A673 (cell line): Measurements from ENCODE around the gene JHY. TPM values are rescaled to one million over a fixed set of nuclear protein-coding genes. Genes with fewer than 3 reads are reported as not detected.

Experiments used
- BruUV-seq: library from RNA; stranded (reverse); fragments of 400-500 nt; replicated peaks from 2 replicates; lab custom pipeline; 2021; lab: Mats Ljungman, UMichigan
- CTCF ChIA-PET: fragments of 300-600 bp; sonication (Branson Sonifier 250); formaldehyde crosslinking; loops from one replicate; lab custom pipeline; 2022; ENCODE audit warnings: antibody characterized with exemption; lab: Charles Lee
- POLR2A ChIA-PET: fragments of 300-600 bp; sonication (Branson Sonifier 250); formaldehyde crosslinking; loops from one replicate; lab custom pipeline; 2022; ENCODE audit warnings: antibody characterized with exemption; ENCODE audit not compliant: low non-redundant PET; lab: Charles Lee
- DNase-seq: peaks from one replicate; pipeline ENCODE4 v3.0.0-alpha.2; 2015; ENCODE audit warnings: low spot score
- H3K27ac ChIP-seq: fragments of 200-600 bp; sonication (generic); 2 replicates; pipeline ENCODE4 v1.5.1; 2016; ENCODE audit warnings: mixed run types, low read depth, mild to moderate bottlenecking, mixed read lengths, antibody characterized with exemption, low read length; ENCODE audit not compliant: poor library complexity, severe bottlenecking
- H3K27me3 ChIP-seq: fragments of 200-600 bp; sonication (generic); replicated peaks from 2 replicates; pipeline ENCODE4 v1.6.1; 2017; ENCODE audit warnings: mixed run types, low read depth, mild to moderate bottlenecking, mixed read lengths, antibody characterized with exemption, low read length; ENCODE audit not compliant: insufficient read depth, poor library complexity
- H3K36me3 ChIP-seq: fragments of 200-600 bp; sonication (generic); 2 replicates; pipeline ENCODE4 v1.6.1; 2016; ENCODE audit warnings: mixed run types, mild to moderate bottlenecking, mixed read lengths, antibody characterized with exemption, low read length; ENCODE audit not compliant: insufficient read depth, poor library complexity, severe bottlenecking
- H3K4me1 ChIP-seq: fragments of 200-600 bp; sonication (generic); 2 replicates; pipeline ENCODE4 v1.6.1; 2017; ENCODE audit warnings: mixed run types, mild to moderate bottlenecking, mixed read lengths, antibody characterized with exemption, low read length; ENCODE audit not compliant: insufficient read depth, poor library complexity, severe bottlenecking
- H3K4me3 ChIP-seq: fragments of 200-600 bp; sonication (generic); 2 replicates; pipeline ENCODE4 v1.5.1; 2016; ENCODE audit warnings: low read depth, mixed run types, mild to moderate bottlenecking, mixed read lengths, low read length; ENCODE audit not compliant: poor library complexity, severe bottlenecking
- H3K9me3 ChIP-seq: fragments of 200-600 bp; sonication (generic); 2 replicates; pipeline ENCODE4 v1.6.1; 2016; ENCODE audit warnings: mixed run types, low read depth, mild to moderate bottlenecking, mixed read lengths, antibody characterized with exemption, low read length; ENCODE audit not compliant: poor library complexity, severe bottlenecking
- EZH2 ChIP-seq: fragments of 200-600 bp; sonication (generic); IDR thresholded peaks from 2 replicates; pipeline ENCODE4 v1.6.1; 2017; ENCODE audit warnings: borderline replicate concordance, low read depth, mild to moderate bottlenecking, mixed read lengths, antibody characterized with exemption, low read length; ENCODE audit not compliant: poor library complexity, severe bottlenecking
- intact Hi-C: fragments of 100-400 bp; cut with micrococcal nuclease; formaldehyde crosslinking; loops from one replicate; pipeline ENCODE4 v1.10.0; 2022; ENCODE audit not compliant: unreplicated experiment
- total RNA-seq: library from RNA; stranded (reverse); gene quantifications from 2 replicates; pipeline ENCODE4 v1.2.3, GENCODE V29; 2021
- TF ChIP-seq, protein P1 (sequence below): fragments of 300-800, 200-600 bp; sonication (generic); conservative IDR thresholded peaks from 2 replicates; pipeline ENCODE4 v1.5.1; 2017; ENCODE audit warnings: low read depth, mild to moderate bottlenecking, antibody characterized with exemption, low read length, moderate library complexity, mixed read lengths

The JHY gene
- total RNA-seq, 1 experiment from 2014 or later, result 4.4 TPM

DNA sequence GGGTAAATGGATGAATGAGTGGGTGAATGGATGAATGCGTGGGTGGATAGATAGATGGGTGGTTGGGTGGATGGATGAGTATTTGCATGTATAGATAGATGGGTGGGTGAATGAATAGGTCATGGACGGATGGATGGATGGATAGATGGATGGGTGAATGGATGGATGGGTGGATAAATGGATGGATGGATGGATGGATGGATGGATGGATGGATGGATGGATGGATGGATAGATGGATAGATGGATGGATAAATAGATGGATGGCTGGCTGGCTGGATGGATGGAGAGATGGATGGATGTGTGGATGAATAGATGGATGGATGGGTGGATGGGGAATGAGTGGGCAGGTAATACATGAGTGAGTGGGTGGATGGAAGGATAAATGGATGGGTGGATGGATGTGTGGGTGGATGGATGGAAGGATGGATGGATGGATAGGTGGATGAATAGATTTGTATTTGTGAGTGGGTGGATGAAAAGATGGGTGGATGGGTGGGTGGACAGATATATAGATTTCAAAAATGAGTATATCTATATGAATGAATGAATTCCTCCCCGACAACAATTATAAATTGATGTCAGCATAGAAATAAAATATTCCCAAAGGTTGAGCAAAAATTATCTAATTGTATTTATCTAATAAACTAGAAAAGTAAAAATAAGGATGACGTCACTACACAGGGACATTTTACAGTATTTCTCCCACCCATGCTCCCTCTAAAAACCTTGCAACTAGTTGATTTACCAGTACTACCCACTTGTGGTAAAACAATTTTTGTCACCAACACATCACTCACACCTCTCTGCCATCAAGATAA lies 44.8 kb upstream of the JHY start:
- Histone ChIP-seq H3K36me3 (no peaks in the 10 kb centered on the region), H3K4me3 (no peak overlapping the region), H3K4me1 (no peaks in the 10 kb centered on the region), H3K27ac (no peak overlapping the region), H3K9me3 (no peaks in the 10 kb centered on the region), H3K27me3 (no peaks in the 10 kb centered on the region)
- no peak for DNase-seq
- TF ChIP-seq EZH2, result no peak
- TF ChIP-seq, protein P1, sequence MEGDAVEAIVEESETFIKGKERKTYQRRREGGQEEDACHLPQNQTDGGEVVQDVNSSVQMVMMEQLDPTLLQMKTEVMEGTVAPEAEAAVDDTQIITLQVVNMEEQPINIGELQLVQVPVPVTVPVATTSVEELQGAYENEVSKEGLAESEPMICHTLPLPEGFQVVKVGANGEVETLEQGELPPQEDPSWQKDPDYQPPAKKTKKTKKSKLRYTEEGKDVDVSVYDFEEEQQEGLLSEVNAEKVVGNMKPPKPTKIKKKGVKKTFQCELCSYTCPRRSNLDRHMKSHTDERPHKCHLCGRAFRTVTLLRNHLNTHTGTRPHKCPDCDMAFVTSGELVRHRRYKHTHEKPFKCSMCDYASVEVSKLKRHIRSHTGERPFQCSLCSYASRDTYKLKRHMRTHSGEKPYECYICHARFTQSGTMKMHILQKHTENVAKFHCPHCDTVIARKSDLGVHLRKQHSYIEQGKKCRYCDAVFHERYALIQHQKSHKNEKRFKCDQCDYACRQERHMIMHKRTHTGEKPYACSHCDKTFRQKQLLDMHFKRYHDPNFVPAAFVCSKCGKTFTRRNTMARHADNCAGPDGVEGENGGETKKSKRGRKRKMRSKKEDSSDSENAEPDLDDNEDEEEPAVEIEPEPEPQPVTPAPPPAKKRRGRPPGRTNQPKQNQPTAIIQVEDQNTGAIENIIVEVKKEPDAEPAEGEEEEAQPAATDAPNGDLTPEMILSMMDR, result no peak; the same call in 1 of the 2 replicates
- ChIA-PET CTCF (interaction anchor here (0.6 kb wide), 1 partner anchor 25 kb away, joined by 3 read pairs; no protein-coding TSS in a partner anchor), POLR2A (no interaction called here)
- BruUV-seq, result no TSS peak
- intact Hi-C loops, result no loop called here

DNA sequence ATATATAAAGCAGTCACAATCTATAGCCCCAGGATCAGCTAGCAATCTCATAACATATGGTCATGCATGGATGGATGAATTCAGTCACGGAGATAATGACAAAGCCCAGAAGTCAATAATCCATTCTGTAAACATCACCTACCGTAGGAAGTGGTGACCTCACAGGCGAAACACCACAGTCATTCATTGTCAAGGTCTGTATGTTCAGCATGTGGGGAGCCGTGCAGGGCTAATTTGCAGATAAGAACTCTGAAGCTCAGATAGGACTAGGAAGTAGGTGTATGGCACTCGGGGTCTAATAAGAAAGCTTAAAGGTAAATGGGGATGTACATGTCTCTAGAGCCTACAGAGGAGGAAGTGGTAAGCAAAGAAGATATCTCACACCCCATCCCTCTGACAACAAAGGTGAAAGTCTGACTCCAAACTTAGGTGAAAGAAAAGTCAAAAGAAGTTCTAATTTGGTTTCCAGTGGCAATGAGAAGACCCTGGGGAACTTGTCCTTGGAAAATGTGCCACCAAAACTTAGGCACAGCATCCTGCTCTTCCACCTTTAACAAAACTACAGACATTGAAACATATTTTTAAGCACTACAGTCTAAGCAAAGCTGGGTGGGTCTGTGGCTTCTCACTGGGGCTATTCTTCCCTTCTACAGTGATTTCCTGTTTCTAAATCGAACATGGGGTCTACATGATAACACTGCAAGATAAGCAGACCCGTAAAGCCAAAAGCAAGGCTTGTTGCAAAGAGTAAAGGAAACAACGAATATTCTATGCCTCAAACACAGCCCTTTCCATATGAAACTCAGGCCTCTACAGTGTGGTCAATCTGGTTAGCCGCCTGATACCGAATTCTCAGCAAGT lies 39.0 kb upstream of the JHY start:
- H3K36me3 ChIP-seq, result no peaks in the 10 kb centered on the region
- H3K4me1 ChIP-seq, result no peaks in the 10 kb centered on the region
- DNase-seq, result no peak
- intact Hi-C loops, result no loop called here
- POLR2A ChIA-PET, result no interaction called here
- BruUV-seq, result no TSS peak
- no peak for TF ChIP-seq EZH2
- TF ChIP-seq, protein P1, result no peak
- no peak overlapping the region for H3K27ac ChIP-seq
- H3K4me3 ChIP-seq, result no peak overlapping the region
- CTCF ChIA-PET, result no interaction called here
- no peaks in the 10 kb centered on the region for H3K27me3 ChIP-seq
- H3K9me3 ChIP-seq, result no peaks in the 10 kb centered on the region

DNA sequence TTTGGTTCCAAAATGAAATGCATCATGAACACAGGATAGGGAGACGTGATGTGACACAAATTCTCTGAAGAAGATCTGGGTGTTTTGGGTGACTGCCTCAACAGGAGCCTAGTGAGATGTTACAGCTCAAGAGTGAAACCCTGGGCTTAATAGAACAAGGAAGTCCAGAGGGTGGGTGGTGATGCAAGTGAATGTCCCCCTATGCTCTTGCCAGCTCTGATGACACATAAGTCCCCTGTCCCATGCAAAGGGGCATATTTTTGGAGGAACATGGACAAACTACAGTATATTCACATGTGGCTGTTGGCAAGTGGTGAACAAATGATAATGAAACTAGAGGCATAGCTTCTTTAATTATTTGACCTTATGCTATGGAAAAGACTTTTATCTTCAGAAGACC lies 35.1 kb upstream of the JHY start:
- TF ChIP-seq, protein P1, result no peak
- no peak for TF ChIP-seq EZH2
- no TSS peak for BruUV-seq
- H3K4me3 ChIP-seq, result no peak overlapping the region
- no peak for DNase-seq
- peaks cover 21% of the 10 kb centered on the region for H3K4me1 ChIP-seq
- ChIA-PET POLR2A (interaction anchor here (0.6 kb wide), 1 partner anchor 38 kb away, joined by 3 read pairs; no protein-coding TSS in a partner anchor), CTCF (interaction anchor here (0.6 to 0.9 kb wide), 3 partner anchors 14 to 51 kb away, joined by 3 read pairs; no protein-coding TSS in a partner anchor)
- no peak overlapping the region for H3K27ac ChIP-seq
- intact Hi-C loops, result no loop called here
- no peaks in the 10 kb centered on the region for H3K36me3 ChIP-seq
- H3K27me3 ChIP-seq, result no peaks in the 10 kb centered on the region
- H3K9me3 ChIP-seq, result no peaks in the 10 kb centered on the region
